ENCODE results near the gene ITGB1BP1.

The ITGB1BP1 gene

DNA sequence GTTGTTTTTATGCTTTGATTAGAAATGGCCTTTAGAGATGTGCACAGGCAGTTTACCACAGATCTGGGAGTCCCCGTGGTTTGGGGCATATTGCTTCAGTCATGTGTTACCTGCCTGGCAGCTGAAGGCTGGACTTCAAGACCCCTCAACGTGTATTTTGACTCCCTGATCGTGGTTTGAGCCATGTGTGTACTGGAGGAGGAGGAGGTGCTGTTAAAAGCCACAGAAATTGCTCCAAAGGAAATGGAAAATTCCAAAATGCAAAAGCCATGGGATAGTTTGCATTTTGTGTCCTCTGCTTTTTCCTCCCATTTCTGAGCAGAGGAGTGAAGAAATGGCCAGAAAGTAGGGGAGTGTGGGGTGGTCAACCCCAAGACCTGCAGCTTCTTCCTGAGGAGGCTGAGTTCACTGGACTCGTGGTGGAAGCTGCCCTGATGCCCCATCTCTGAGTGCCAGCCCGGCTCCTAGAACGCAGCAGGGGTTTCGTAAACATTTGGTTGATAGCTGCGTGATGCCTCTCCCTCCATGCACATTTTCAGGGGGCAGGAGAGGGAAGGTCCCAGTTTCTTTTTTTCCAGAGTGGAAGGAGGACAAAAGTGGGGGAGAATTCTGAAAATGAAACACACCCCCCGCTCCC is 45.7 kb downstream of the ITGB1BP1 start:
- DNase-seq (ENCODE audit: low read depth), result no peak
- no peak for TF ChIP-seq CTCF (IDR thresholded peaks at IDR 0.05; ENCODE audit: low read depth, low read length, missing control alignments)
- no peak overlapping the region for H3K4me3 ChIP-seq (ENCODE audit: low read depth, low read length)

DNA sequence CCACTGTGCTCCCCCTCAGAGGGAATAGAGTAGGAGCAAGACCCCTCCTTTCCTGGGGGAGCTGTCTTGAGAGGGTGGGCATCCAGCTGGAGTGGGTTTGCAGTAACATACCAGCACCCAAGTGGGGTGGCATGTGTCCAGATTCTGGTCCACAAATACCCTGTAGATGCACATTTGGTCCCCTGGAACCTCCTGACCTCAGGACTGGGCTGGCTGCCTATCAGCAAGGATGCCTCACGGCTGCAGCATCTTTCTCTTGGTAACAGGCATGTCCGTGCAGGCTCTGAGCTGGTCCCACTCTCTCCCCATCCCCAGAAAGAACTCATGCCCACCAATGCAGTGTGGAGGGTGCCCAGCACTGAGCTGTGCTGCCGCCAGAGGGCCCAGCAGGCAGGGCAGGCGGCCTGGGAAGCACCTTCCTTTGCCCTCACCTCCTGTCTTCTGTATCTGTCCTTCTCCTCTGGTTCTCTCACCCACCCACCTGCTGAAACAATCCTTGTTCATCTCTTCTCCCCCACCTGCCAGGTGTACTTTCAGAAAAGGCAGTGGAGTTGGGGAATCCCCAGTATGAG is 47.4 kb downstream of the ITGB1BP1 start:
- no peak for DNase-seq (ENCODE audit: low read depth)
- H3K4me3 ChIP-seq (ENCODE audit: low read depth, low read length), result no peak overlapping the region
- TF ChIP-seq CTCF (IDR thresholded peaks at IDR 0.05; ENCODE audit: low read depth, low read length, missing control alignments), result peak; percentile 75

DNA sequence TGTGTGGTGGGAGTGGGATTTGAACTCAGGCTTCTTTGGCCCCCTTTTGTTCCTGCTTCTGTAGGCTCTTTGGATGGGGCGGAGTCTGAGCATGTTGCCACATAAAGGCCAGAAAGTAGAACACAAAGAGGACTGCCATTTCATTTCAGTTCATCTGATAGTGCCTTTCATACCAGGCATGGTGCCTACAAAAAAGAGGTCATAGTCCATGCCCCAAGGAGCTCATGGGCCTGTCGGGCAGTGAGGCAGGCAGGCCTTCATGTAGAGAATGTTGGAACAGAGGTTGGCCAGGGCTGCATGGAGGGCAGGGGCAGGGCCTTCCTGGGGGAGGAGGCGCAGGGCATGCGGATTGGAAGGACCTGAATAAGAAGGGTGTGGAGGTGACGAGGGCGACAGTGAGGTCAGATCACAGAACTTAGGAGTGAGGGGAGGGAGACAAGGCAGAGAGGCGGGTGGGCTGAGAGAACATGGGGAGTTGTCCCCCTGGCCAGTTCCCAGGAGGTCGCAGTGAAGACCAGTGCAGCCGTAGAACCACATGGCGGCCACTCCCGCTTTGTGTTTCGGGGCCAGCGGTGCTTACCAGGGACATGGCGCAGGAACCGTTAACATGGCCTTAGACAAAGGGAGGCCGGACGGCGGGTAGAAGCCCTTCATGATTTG is 49.1 kb downstream of the ITGB1BP1 start:
- no peak overlapping the region for H3K4me3 ChIP-seq (ENCODE audit: low read depth, low read length)
- DNase-seq (ENCODE audit: low read depth), result no peak
- no peak for TF ChIP-seq CTCF (IDR thresholded peaks at IDR 0.05; ENCODE audit: low read depth, low read length, missing control alignments)

DNA sequence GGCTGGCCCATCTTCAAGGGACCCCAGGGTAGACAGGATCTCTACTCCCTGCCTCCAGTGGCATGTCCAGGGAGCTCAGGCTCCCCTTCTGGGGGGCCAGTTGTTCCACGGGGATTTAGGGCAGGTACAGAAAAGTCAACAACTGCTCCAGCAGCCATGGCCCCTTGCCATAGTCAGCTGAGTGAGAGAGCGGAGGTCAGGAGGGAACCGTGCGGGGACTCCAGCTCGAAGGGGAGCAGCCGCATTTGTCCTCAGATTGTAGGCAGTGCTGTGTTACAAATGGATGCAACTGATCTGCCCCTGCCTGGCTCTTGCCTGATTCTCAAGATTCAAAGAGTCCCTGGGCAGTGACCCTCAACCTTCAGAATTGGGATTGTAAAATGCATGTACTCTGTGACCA is 49.9 kb downstream of the ITGB1BP1 start:
- no peak for TF ChIP-seq CTCF (IDR thresholded peaks at IDR 0.05; ENCODE audit: low read depth, low read length, missing control alignments)
- H3K4me3 ChIP-seq (ENCODE audit: low read depth, low read length), result no peak overlapping the region
- no peak for DNase-seq (ENCODE audit: low read depth)

- no peak for TF ChIP-seq CTCF (IDR thresholded peaks at IDR 0.05; ENCODE audit: low read depth, low read length, missing control alignments)
- no peak overlapping the region for H3K4me3 ChIP-seq (ENCODE audit: low read depth, low read length)
- no peak for DNase-seq (ENCODE audit: low read depth)
Measured at GRCh38 chr2:9373047-9373446, 50.3 kb downstream of the ITGB1BP1 start.

DNA sequence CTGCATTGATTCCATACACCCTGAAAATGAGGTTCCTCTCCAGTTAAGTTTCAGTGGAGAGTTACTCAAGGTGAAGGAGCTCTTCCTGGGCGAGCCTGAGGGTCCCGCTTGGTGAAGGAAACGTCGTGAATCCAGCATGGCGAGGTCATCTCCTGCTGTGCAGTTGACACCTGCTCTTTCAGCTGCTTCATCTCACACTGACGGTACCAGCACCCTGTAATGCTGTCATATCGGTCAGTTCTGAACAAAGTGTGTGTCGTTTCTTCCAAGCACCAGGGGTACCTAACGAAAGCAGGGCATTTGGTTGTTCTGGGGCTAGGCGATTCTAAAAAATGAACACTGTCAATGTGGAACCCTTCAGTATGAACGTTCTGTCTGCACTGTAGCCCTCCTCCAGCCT is 52.6 kb downstream of the ITGB1BP1 start:
- H3K4me3 ChIP-seq (ENCODE audit: low read depth, low read length), result no peak overlapping the region
- DNase-seq (ENCODE audit: low read depth), result no peak
- TF ChIP-seq CTCF (IDR thresholded peaks at IDR 0.05; ENCODE audit: low read depth, low read length, missing control alignments), result no peak

All from GM12864 (cell line).